ENCODE data around the gene RBM12.

- no peak for TF ChIP-seq CTCF (IDR thresholded peaks at IDR 0.05)
- TF ChIP-seq POLR2A (IDR thresholded peaks at IDR 0.05), result no peak
- no peak for TF ChIP-seq EP300 (IDR thresholded peaks at IDR 0.05)
Observed at GRCh38 chr20:35697696-35698297, 33.1 kb upstream of the RBM12 start.
